ENCODE measurements around the gene SLC39A7. TPM values are rescaled to one million over a fixed set of nuclear protein-coding genes. Genes with fewer than 3 reads are reported as not detected.
A peak's percentile ranks its signal among the peaks of the same experiment; 100 is the strongest.

SLC39A7 gene
- total RNA-seq, 1 experiment from 2014 or later = 130 TPM

DNA sequence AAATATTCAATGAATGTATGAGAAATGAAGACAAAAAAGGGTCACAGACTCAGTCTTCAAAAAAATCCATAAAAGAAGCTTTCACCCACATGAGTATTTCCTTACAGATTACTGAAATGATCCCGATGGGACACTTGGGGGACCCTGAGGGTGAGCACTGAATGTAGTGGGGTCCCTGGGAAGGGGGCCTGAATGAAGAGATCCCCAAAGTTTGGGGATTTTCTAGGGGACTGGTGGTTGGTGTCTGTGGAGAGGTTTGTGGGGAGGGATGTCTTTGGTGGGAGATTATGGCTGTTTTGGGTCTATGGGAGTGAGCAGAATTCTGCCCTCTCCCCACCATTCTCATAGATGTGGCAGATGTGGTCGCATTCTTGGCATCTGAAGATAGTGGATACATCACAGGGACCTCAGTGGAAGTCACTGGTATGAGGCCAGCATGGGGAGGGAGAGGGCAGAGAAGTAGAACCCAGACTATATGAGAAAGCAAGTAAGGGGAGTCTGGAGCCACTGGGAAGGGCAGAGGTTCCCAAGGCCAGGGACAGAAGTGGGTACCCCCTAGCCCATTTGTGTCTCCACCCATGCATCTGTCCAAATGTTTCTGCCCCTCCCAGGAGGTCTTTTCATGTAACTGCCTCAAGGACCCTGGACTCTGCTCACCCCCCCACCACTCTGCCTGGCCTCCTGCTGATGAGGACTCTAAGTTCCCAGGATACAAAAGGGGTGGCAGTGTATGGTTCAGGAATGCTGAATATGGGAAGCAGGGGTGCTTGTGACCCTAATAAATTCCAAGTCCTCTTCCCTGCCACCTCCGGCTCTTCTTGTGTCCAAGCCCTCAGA is 5.6 kb downstream of the SLC39A7 start:
- POLR2A ChIA-PET = interaction anchor here (0.6 to 1.0 kb wide), 2 partner anchors 66 to 270 kb away, joined by 3 read pairs; partner anchors contain the start of genes RPS18 and VPS52
- RAD21 ChIA-PET (ENCODE audit: low non-redundant PET in 1 of 2, low total read pairs in 2 of 2, uncharacterized antibody in 2 of 2, unreplicated experiment in 2 of 2) = no interaction called here
- peaks cover 22 to 42% of the 10 kb centered on the region in 2 experiments; a peak in 3 of 4 replicates for H3K36me3 ChIP-seq (ENCODE audit: control insufficient read depth in 1 of 2, insufficient read depth in 2 of 2, low read length in 2 of 2)
- no peaks in the 10 kb centered on the region for H3K9me2 ChIP-seq (ENCODE audit: insufficient read depth)
- no peaks in the 10 kb centered on the region for H3K27me3 ChIP-seq (ENCODE audit: insufficient read depth, low read length)
- H3K4me3 ChIP-seq (replicated peaks in 1 of 2; ENCODE audit: low read depth in 1 of 2, low read length in 2 of 2) = peak overlapping the region; percentile 81 to 95
- no peak for DNase-seq (ENCODE audit: low read depth, low spot score)
- H3K9me3 ChIP-seq (ENCODE audit: control insufficient read depth in 1 of 2, insufficient read depth in 1 of 2, low read depth in 1 of 2, low read length in 2 of 2) = no peaks in the 10 kb centered on the region
- no peaks in the 10 kb centered on the region for H4K20me1 ChIP-seq (ENCODE audit: insufficient read depth)
- H3K79me2 ChIP-seq (ENCODE audit: insufficient read depth, low read length) = peaks cover 50% of the 10 kb centered on the region
- CTCF ChIA-PET = interaction anchor here (0.6 to 2.0 kb wide), 2 partner anchors 42 to 1743 kb away, joined by 3 to 10 read pairs; no protein-coding TSS in a partner anchor
- BruUV-seq (replicated peaks) = no TSS peak
- peak overlapping the region; percentile 95 for H3K27ac ChIP-seq (ENCODE audit: low read depth, low read length)
- peak overlapping the region; percentile 97 for H3K4me2 ChIP-seq (ENCODE audit: low read length)
- H3K4me1 ChIP-seq (ENCODE audit: control insufficient read depth in 1 of 2, insufficient read depth in 2 of 2, low read length in 2 of 2) = peaks cover 39 to 65% of the 10 kb centered on the region in 2 experiments
- H2AFZ ChIP-seq (ENCODE audit: low read depth, low read length, poor library complexity, severe bottlenecking) = no peak overlapping the region
- peak overlapping the region; percentile 96 for H3K9ac ChIP-seq (ENCODE audit: low read length)
- intact Hi-C loops (cut with micrococcal nuclease) = loop anchor here (10.0 kb wide), 1 partner anchor 209 kb away; the partner anchor contains the start of genes CUTA and PHF1
- no peak for ATAC-seq
- TF ChIP-seq TCF7L2 (IDR thresholded peaks at IDR 0.05; ENCODE audit: borderline replicate concordance, extremely low read depth, insufficient read depth, insufficient read length) = no peak
- TF ChIP-seq, protein P1, sequence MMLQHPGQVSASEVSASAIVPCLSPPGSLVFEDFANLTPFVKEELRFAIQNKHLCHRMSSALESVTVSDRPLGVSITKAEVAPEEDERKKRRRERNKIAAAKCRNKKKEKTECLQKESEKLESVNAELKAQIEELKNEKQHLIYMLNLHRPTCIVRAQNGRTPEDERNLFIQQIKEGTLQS (IDR thresholded peaks at IDR 0.05) = no peak
- no peak for TF ChIP-seq FOSL1 (IDR thresholded peaks at IDR 0.05; ENCODE audit: low read depth)
- no peak for TF ChIP-seq MAX (IDR thresholded peaks at IDR 0.05)
- TF ChIP-seq ELF1 (IDR thresholded peaks at IDR 0.05; ENCODE audit: borderline replicate concordance, low read depth) = no peak
- TF ChIP-seq RAD21 (IDR thresholded peaks at IDR 0.05; ENCODE audit: low read depth) = no peak
- TF ChIP-seq, protein P2, sequence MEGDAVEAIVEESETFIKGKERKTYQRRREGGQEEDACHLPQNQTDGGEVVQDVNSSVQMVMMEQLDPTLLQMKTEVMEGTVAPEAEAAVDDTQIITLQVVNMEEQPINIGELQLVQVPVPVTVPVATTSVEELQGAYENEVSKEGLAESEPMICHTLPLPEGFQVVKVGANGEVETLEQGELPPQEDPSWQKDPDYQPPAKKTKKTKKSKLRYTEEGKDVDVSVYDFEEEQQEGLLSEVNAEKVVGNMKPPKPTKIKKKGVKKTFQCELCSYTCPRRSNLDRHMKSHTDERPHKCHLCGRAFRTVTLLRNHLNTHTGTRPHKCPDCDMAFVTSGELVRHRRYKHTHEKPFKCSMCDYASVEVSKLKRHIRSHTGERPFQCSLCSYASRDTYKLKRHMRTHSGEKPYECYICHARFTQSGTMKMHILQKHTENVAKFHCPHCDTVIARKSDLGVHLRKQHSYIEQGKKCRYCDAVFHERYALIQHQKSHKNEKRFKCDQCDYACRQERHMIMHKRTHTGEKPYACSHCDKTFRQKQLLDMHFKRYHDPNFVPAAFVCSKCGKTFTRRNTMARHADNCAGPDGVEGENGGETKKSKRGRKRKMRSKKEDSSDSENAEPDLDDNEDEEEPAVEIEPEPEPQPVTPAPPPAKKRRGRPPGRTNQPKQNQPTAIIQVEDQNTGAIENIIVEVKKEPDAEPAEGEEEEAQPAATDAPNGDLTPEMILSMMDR (IDR thresholded peaks at IDR 0.05 in 2 of 3, conservative IDR thresholded peaks at IDR 0.05 in 1 of 3; ENCODE audit: borderline replicate concordance in 1 of 3, insufficient read depth in 1 of 3, low read depth in 2 of 3, low read length in 2 of 3) = no peak
- TF ChIP-seq SRF (IDR thresholded peaks at IDR 0.05; ENCODE audit: low read depth) = no peak
- no peak for TF ChIP-seq YY1 (IDR thresholded peaks at IDR 0.05; ENCODE audit: extremely low read depth, insufficient replicate concordance, low read depth, low read length)
- TF ChIP-seq REST (IDR thresholded peaks at IDR 0.05; ENCODE audit: low read depth) = no peak
- no peak for TF ChIP-seq SIN3A (IDR thresholded peaks at IDR 0.05; ENCODE audit: low read depth)
- TF ChIP-seq POLR2A (IDR thresholded peaks at IDR 0.05; ENCODE audit: borderline replicate concordance, extremely low read depth, insufficient read depth, insufficient read length) = no peak
